Mucosa of rectum (tissue), 2 donors: ENCODE data around the gene OR2A5.

Source experiments
- H3K27ac ChIP-seq, 2 donors: one replicate each; pipeline ENCODE4 v1.7.0; 2013; ENCODE audit warnings: inconsistent platforms in 2 of 2, low read depth in 2 of 2, low read length in 2 of 2
- H3K27me3 ChIP-seq, 2 donors: one replicate each; pipeline ENCODE4 v1.7.0; 2013; ENCODE audit warnings: low read length in 2 of 2; ENCODE audit not compliant: control insufficient read depth in 2 of 2, insufficient read depth in 2 of 2
- H3K36me3 ChIP-seq, 2 donors: one replicate each; pipeline ENCODE4 v1.7.0; 2013; ENCODE audit warnings: low read length in 2 of 2; ENCODE audit not compliant: control insufficient read depth in 2 of 2, insufficient read depth in 2 of 2
- H3K4me1 ChIP-seq, 2 donors: one replicate each; pipeline ENCODE4 v1.7.0; 2013; ENCODE audit warnings: low read length in 2 of 2, mild to moderate bottlenecking in 1 of 2; ENCODE audit not compliant: control insufficient read depth in 2 of 2, insufficient read depth in 2 of 2
- H3K4me3 ChIP-seq, 2 donors: one replicate each; pipeline ENCODE4 v1.7.0; 2013; ENCODE audit warnings: low read length in 2 of 2
- H3K9ac ChIP-seq, 2 donors: one replicate each; pipeline ENCODE4 v1.7.0; 2013; ENCODE audit warnings: low read length in 2 of 2, low read depth in 1 of 2, mild to moderate bottlenecking in 1 of 2
- H3K9me3 ChIP-seq, 2 donors: one replicate each; pipeline ENCODE4 v1.7.0; 2013; ENCODE audit warnings: low read length in 2 of 2; ENCODE audit not compliant: control insufficient read depth in 2 of 2
- donor health status: healthy.
- donor health status: Normal muscosa, but diverticular disease.

The OR2A5 gene

GRCh38 chr7:144018065-144018464 is 30.7 kb upstream of the OR2A5 start:
- Histone ChIP-seq H3K36me3 (no peaks in the 10 kb centered on the region), H3K4me3 (no peak overlapping the region), H3K27ac (no peak overlapping the region), H3K27me3 (no peaks in the 10 kb centered on the region), H3K9ac (no peak overlapping the region), H3K9me3 (no peaks in the 10 kb centered on the region), H3K4me1 (no peaks in the 10 kb centered on the region)

GRCh38 chr7:144019457-144019856 is 29.3 kb upstream of the OR2A5 start:
- Histone ChIP-seq H3K27ac (no peak overlapping the region), H3K4me3 (no peak overlapping the region), H3K4me1 (no peaks in the 10 kb centered on the region), H3K36me3 (no peaks in the 10 kb centered on the region), H3K27me3 (no peaks in the 10 kb centered on the region), H3K9me3 (no peaks in the 10 kb centered on the region), H3K9ac (no peak overlapping the region)

- Histone ChIP-seq H3K4me1 (no peaks in the 10 kb centered on the region), H3K9ac (no peak overlapping the region), H3K27me3 (no peaks in the 10 kb centered on the region), H3K36me3 (no peaks in the 10 kb centered on the region), H3K9me3 (no peaks in the 10 kb centered on the region), H3K4me3 (no peak overlapping the region), H3K27ac (no peak overlapping the region)
Observed at GRCh38 chr7:144020340-144020739, 28.4 kb upstream of the OR2A5 start.

GRCh38 chr7:144022169-144022568 is 26.6 kb upstream of the OR2A5 start:
- no peak overlapping the region for H3K4me3 ChIP-seq
- H3K27me3 ChIP-seq: peaks cover 0 to 2% of the 10 kb centered on the region in 2 donors
- no peaks in the 10 kb centered on the region for H3K4me1 ChIP-seq
- no peak overlapping the region for H3K27ac ChIP-seq
- H3K9me3 ChIP-seq: no peaks in the 10 kb centered on the region
- H3K36me3 ChIP-seq: no peaks in the 10 kb centered on the region
- no peak overlapping the region for H3K9ac ChIP-seq

GRCh38 chr7:144023171-144023827 is 25.4 kb upstream of the OR2A5 start:
- H3K9ac ChIP-seq: no peak overlapping the region
- no peak overlapping the region for H3K27ac ChIP-seq
- H3K9me3 ChIP-seq: no peaks in the 10 kb centered on the region
- H3K36me3 ChIP-seq: no peaks in the 10 kb centered on the region
- H3K4me3 ChIP-seq: no peak overlapping the region
- peaks cover 0 to 2% of the 10 kb centered on the region in 2 donors for H3K27me3 ChIP-seq
- no peaks in the 10 kb centered on the region for H3K4me1 ChIP-seq

- H3K27ac ChIP-seq: no peak overlapping the region
- peaks cover 0 to 2% of the 10 kb centered on the region in 2 donors for H3K27me3 ChIP-seq
- no peaks in the 10 kb centered on the region for H3K9me3 ChIP-seq
- no peaks in the 10 kb centered on the region for H3K36me3 ChIP-seq
- no peaks in the 10 kb centered on the region for H3K4me1 ChIP-seq
- H3K4me3 ChIP-seq: no peak overlapping the region
- H3K9ac ChIP-seq: no peak overlapping the region
Observed at GRCh38 chr7:144024213-144024612, 24.5 kb upstream of the OR2A5 start.

GRCh38 chr7:144026203-144026883 is 22.4 kb upstream of the OR2A5 start:
- peaks cover 0 to 2% of the 10 kb centered on the region in 2 donors for H3K27me3 ChIP-seq
- H3K36me3 ChIP-seq: no peaks in the 10 kb centered on the region
- no peaks in the 10 kb centered on the region for H3K9me3 ChIP-seq
- no peak overlapping the region for H3K27ac ChIP-seq
- H3K4me1 ChIP-seq: no peaks in the 10 kb centered on the region
- H3K4me3 ChIP-seq: no peak overlapping the region
- no peak overlapping the region for H3K9ac ChIP-seq

- no peak overlapping the region for H3K4me3 ChIP-seq
- H3K27me3 ChIP-seq: peaks cover 0 to 2% of the 10 kb centered on the region in 2 donors
- H3K9ac ChIP-seq: no peak overlapping the region
- no peak overlapping the region for H3K27ac ChIP-seq
- no peaks in the 10 kb centered on the region for H3K4me1 ChIP-seq
- H3K36me3 ChIP-seq: no peaks in the 10 kb centered on the region
- H3K9me3 ChIP-seq: no peaks in the 10 kb centered on the region
Observed at GRCh38 chr7:144027070-144027469, 21.7 kb upstream of the OR2A5 start.

- no peak overlapping the region for H3K9ac ChIP-seq
- no peaks in the 10 kb centered on the region for H3K9me3 ChIP-seq
- H3K27ac ChIP-seq: no peak overlapping the region
- H3K4me3 ChIP-seq: no peak overlapping the region
- H3K4me1 ChIP-seq: no peaks in the 10 kb centered on the region
- H3K36me3 ChIP-seq: no peaks in the 10 kb centered on the region
- H3K27me3 ChIP-seq: peaks cover 0 to 2% of the 10 kb centered on the region in 2 donors
Observed at GRCh38 chr7:144027974-144028373, 20.8 kb upstream of the OR2A5 start.

- Histone ChIP-seq H3K4me1 (no peaks in the 10 kb centered on the region), H3K9ac (no peak overlapping the region), H3K36me3 (no peaks in the 10 kb centered on the region), H3K27me3 (peaks cover 0 to 2% of the 10 kb centered on the region in 2 donors), H3K9me3 (no peaks in the 10 kb centered on the region), H3K27ac (no peak overlapping the region), H3K4me3 (no peak overlapping the region)
Observed at GRCh38 chr7:144028547-144028946, 20.2 kb upstream of the OR2A5 start.
